HEK293T (cell line): ENCODE measurements around the gene OTUD7B.

ENCODE experiments used
- CTCF ChIA-PET: fragments of 350-600 bp; formaldehyde crosslinking; extraction: SDS; loops from one replicate; lab custom pipeline; 2021; ENCODE audit warnings: antibody characterized with exemption, inconsistent platforms; lab: Yijun Ruan, JAX
- POLR2A ChIA-PET: fragments of 350-600 bp; formaldehyde crosslinking; extraction: SDS; loops from one replicate; lab custom pipeline; 2020; ENCODE audit warnings: antibody characterized with exemption, inconsistent platforms; lab: Yijun Ruan, JAX
- DNase-seq: peaks from one replicate; pipeline ENCODE4 v3.0.0; 2012; ENCODE audit warnings: mixed read lengths; ENCODE audit errors: extremely low spot score
- ARNT ChIP-seq: fragments of 450-650 bp; IDR thresholded peaks from 2 replicates; pipeline ENCODE4 v1.6.1; 2017; ENCODE audit warnings: mild to moderate bottlenecking
- BHLHE40 ChIP-seq: fragments of 450-650 bp; IDR thresholded peaks from 2 replicates; pipeline ENCODE4 v1.6.1; 2016; ENCODE audit warnings: mild to moderate bottlenecking, moderate library complexity, borderline replicate concordance
- CTBP1 ChIP-seq: fragments of 450-650 bp; IDR thresholded peaks from 2 replicates; pipeline ENCODE4 v1.6.1; 2016; ENCODE audit warnings: borderline replicate concordance
- ELF4 ChIP-seq: fragments of 450-650 bp; IDR thresholded peaks from 2 replicates; pipeline ENCODE4 v1.6.1; 2017; ENCODE audit warnings: antibody characterized with exemption
- FOXA1 ChIP-seq: fragments of 450-650 bp; IDR thresholded peaks from 2 replicates; pipeline ENCODE4 v1.6.1; 2016; ENCODE audit warnings: mild to moderate bottlenecking
- FOXK2 ChIP-seq: fragments of 450-650 bp; IDR thresholded peaks from 2 replicates; pipeline ENCODE4 v1.6.1; 2016; ENCODE audit warnings: mild to moderate bottlenecking
- FOXM1 ChIP-seq: fragments of 450-650 bp; IDR thresholded peaks from 2 replicates; pipeline ENCODE4 v1.6.1; 2017; ENCODE audit warnings: mild to moderate bottlenecking, borderline replicate concordance
- HDGF ChIP-seq: fragments of 450-650 bp; IDR thresholded peaks from 2 replicates; pipeline ENCODE4 v1.6.1; 2017; ENCODE audit warnings: antibody characterized with exemption, borderline replicate concordance
- L3MBTL2 ChIP-seq: fragments of 450-650 bp; conservative IDR thresholded peaks from 2 replicates; pipeline ENCODE4 v1.6.1; 2016; ENCODE audit warnings: mild to moderate bottlenecking
- LEF1 ChIP-seq: fragments of 450-650 bp; IDR thresholded peaks from 2 replicates; pipeline ENCODE4 v1.6.1; 2017; ENCODE audit warnings: mild to moderate bottlenecking, borderline replicate concordance
- NFRKB ChIP-seq: fragments of 450-650 bp; IDR thresholded peaks from 2 replicates; pipeline ENCODE4 v1.6.1; 2016; ENCODE audit warnings: mild to moderate bottlenecking, moderate library complexity
- SP1 ChIP-seq: fragments of 450-650 bp; IDR thresholded peaks from 2 replicates; pipeline ENCODE4 v1.6.1; 2017
- SUZ12 ChIP-seq: fragments of 450-650 bp; IDR thresholded peaks from 2 replicates; pipeline ENCODE4 v1.6.1; 2016; ENCODE audit warnings: mild to moderate bottlenecking
- TARDBP ChIP-seq: fragments of 450-650 bp; IDR thresholded peaks from 2 replicates; pipeline ENCODE4 v1.6.1; 2016
- ZNF384 ChIP-seq: fragments of 450-650 bp; IDR thresholded peaks from 2 replicates; pipeline ENCODE4 v1.6.1; 2016
- TF ChIP-seq, protein P1 (sequence below): fragments of 450-650 bp; IDR thresholded peaks from 2 replicates; pipeline ENCODE4 v1.6.1; 2016

The OTUD7B gene

GRCh38 chr1:150021191-150021694 lies 10.7 kb upstream of the OTUD7B start:
- ChIA-PET CTCF (interaction anchor here (1.1 to 1.4 kb wide), 2 partner anchors 9 to 10 kb away, joined by 3 read pairs; partner anchors contain the start of gene OTUD7B), POLR2A (interaction anchor here (4.6 kb wide), 1 partner anchor 10 kb away, joined by 31 read pairs; the partner anchor contains the start of gene OTUD7B)
- TF ChIP-seq, protein P1, sequence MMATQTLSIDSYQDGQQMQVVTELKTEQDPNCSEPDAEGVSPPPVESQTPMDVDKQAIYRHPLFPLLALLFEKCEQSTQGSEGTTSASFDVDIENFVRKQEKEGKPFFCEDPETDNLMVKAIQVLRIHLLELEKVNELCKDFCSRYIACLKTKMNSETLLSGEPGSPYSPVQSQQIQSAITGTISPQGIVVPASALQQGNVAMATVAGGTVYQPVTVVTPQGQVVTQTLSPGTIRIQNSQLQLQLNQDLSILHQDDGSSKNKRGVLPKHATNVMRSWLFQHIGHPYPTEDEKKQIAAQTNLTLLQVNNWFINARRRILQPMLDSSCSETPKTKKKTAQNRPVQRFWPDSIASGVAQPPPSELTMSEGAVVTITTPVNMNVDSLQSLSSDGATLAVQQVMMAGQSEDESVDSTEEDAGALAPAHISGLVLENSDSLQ: no peak
- TF ChIP-seq FOXA1 (no peak), SP1 (no peak), L3MBTL2 (no peak), FOXK2 (no peak), HDGF (no peak), TARDBP (no peak), SUZ12 (no peak), ARNT (no peak), ZNF384 (no peak), FOXM1 (no peak), CTBP1 (no peak), NFRKB (no peak), BHLHE40 (no peak), ELF4 (no peak), LEF1 (no peak)
- no peak for DNase-seq

DNA sequence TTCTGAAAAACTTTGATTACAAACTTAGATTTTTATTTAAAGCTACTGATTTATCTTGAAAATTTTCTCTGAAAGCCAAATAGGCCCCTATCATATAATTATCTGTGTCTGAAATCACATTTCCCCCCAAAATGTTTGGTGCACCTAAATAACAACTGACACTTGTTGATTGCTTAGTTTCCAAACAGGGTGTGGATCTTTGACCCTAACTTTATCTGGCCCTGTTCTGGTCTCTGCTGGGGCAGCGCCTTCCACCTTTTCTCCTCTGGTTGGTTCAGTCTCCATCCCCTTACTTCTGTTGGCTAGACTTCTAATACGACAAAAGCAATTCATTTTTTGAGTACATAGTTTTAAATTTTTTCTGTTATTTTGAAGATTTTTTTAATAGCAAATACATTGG lies 10.2 kb upstream of the OTUD7B start:
- no peak for TF ChIP-seq NFRKB
- TF ChIP-seq ELF4: no peak
- no peak for TF ChIP-seq ZNF384
- TF ChIP-seq FOXM1: no peak
- POLR2A ChIA-PET: interaction anchor here (4.6 kb wide), 1 partner anchor 10 kb away, joined by 31 read pairs; the partner anchor contains the start of gene OTUD7B
- CTCF ChIA-PET: interaction anchor here (1.4 kb wide), 1 partner anchor 10 kb away, joined by 3 read pairs; the partner anchor contains the start of gene OTUD7B
- DNase-seq: no peak

DNA sequence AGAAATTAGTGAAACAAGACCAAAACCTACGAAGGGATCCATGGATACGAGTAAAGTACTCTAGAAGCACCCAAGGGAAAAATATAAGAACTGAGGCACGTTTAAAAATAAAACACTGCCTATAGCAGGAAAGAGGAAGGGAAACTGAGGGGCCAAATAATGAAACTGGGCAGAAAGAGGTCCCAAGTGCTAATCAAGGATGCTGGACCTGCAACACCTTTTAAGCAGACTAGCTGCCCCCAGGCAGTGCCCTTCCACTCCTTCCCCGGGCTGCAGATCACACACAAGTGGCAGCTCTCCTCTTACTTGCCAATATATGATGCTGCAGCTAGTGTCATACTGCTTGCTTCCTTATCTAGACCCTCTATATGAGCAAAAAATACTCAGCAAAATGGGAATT lies 7.6 kb upstream of the OTUD7B start:
- ChIA-PET CTCF (interaction anchor here (0.6 kb wide), 1 partner anchor 24 kb away, joined by 3 read pairs; no protein-coding TSS in a partner anchor), POLR2A (no interaction called here)
- TF ChIP-seq L3MBTL2: no peak
- TF ChIP-seq HDGF: no peak
- no peak for TF ChIP-seq FOXA1
- no peak for TF ChIP-seq ZNF384
- no peak for TF ChIP-seq TARDBP
- no peak for TF ChIP-seq LEF1
- TF ChIP-seq SP1: no peak
- TF ChIP-seq ELF4: no peak
- TF ChIP-seq ARNT: no peak
- no peak for TF ChIP-seq NFRKB
- TF ChIP-seq FOXK2: no peak
- no peak for TF ChIP-seq SUZ12
- no peak for TF ChIP-seq FOXM1
- no peak for TF ChIP-seq BHLHE40
- no peak for TF ChIP-seq CTBP1
- TF ChIP-seq, protein P1: no peak

GRCh38 chr1:150017206-150017750 lies 6.8 kb upstream of the OTUD7B start:
- no peak for DNase-seq
- TF ChIP-seq ZNF384 (no peak), SUZ12 (no peak), FOXA1 (no peak), BHLHE40 (no peak), LEF1 (no peak), TARDBP (no peak), CTBP1 (no peak), HDGF (no peak), ELF4 (no peak), L3MBTL2 (no peak), FOXK2 (no peak), ARNT (no peak), NFRKB (no peak), SP1 (no peak), FOXM1 (no peak)
- TF ChIP-seq, protein P1: no peak
- ChIA-PET POLR2A (interaction anchor here (1.0 kb wide), 1 partner anchor 10 kb away, joined by 3 read pairs; no protein-coding TSS in a partner anchor), CTCF (no interaction called here)

More for the DNA sequence above, 7.6 kb upstream of the OTUD7B start:
- no peak for DNase-seq

DNA sequence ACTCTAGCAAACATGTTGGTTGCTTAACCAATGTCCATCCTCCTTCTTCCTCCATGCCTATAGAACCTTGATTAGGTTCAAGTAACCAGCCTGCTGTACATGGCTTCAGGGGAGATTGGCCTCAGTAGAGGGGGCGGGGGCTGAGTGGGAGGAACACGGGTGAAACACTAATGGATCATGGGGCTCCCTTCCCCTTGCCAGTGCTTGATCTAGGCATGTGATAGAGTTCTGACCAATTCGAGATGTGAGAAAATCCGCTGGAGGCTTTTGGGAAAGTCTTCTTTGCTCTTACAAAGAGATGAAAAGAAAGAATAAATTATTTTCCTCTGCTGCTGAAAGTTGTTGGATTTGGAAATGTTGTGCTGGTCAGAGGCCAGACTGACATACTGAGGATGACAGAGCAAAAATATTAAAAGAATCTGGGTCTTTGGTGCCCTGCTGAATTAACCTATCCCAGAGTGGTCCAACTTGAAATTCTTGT lies 5.2 kb upstream of the OTUD7B start:
- ChIA-PET CTCF (no interaction called here), POLR2A (no interaction called here)
- TF ChIP-seq TARDBP (no peak), ELF4 (no peak), FOXM1 (no peak), LEF1 (no peak)
- DNase-seq: no peak

DNA sequence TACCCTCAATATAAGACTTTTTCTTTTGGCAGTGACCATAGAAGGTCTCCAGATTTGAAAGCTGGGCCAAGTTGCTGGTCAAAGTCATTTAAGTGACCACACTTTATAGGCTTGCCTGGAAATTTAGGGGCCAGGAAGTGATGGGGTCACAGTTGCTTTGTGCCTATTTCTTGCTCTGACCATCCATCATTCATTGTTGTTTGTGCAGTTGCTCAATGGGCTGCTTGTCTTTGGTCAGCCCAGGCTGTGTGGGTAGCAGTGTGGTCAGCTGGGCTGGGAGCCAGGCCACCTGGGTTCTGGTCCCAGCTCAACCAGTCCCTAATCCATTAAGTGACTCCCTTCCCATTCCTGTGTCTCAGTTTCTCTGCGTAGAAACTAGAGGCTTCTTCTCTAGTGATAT lies 2.1 kb upstream of the OTUD7B start:
- POLR2A ChIA-PET: interaction anchor here (2.0 to 4.4 kb wide), 3 partner anchors 8 to 125 kb away, joined by 7 to 33 read pairs (median 31); a partner anchor contains a TSS
- no peak for DNase-seq
- CTCF ChIA-PET: interaction anchor here (1.0 kb wide), 1 partner anchor 9 kb away, joined by 3 read pairs; no protein-coding TSS in a partner anchor
- TF ChIP-seq FOXA1 (no peak), LEF1 (no peak), ZNF384 (no peak), NFRKB (no peak), SP1 (no peak)
- TF ChIP-seq, protein P1: no peak
